Neural progenitor cell (in vitro differentiated cells): ENCODE results near the gene MBNL2.

Experiments
- EZH2 ChIP-seq: fragments of 200-600 bp; sonication (generic); IDR thresholded peaks from 2 replicates; pipeline ENCODE4 v1.6.1; 2017; ENCODE audit warnings: antibody characterized with exemption, mild to moderate bottlenecking, moderate library complexity
- TF ChIP-seq, protein P1 (sequence below): fragments of 200-600 bp; sonication (generic); IDR thresholded peaks from 2 replicates; pipeline ENCODE4 v1.5.1; 2017; ENCODE audit warnings: antibody characterized with exemption, mild to moderate bottlenecking

DNA sequence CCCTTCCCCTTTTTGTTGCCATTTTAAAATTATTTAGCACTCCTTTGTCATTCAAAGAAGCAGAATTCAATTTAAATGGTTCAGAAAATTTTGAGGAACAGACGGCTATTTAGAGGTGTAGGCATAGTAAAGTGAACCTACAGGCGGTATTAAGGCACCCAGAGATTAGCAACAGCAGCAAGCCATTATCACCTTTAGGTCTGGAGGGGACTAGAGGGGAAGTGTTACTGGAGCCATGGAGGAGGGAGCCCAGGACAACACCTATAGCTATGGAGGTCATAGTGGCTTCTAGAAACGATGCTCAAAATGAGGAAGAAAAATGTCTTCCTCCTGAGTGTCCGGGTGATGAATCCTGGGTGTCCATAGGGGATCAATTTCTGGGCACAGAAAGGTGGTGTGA, 25.8 kb upstream of the MBNL2 start:
- TF ChIP-seq, protein P1, sequence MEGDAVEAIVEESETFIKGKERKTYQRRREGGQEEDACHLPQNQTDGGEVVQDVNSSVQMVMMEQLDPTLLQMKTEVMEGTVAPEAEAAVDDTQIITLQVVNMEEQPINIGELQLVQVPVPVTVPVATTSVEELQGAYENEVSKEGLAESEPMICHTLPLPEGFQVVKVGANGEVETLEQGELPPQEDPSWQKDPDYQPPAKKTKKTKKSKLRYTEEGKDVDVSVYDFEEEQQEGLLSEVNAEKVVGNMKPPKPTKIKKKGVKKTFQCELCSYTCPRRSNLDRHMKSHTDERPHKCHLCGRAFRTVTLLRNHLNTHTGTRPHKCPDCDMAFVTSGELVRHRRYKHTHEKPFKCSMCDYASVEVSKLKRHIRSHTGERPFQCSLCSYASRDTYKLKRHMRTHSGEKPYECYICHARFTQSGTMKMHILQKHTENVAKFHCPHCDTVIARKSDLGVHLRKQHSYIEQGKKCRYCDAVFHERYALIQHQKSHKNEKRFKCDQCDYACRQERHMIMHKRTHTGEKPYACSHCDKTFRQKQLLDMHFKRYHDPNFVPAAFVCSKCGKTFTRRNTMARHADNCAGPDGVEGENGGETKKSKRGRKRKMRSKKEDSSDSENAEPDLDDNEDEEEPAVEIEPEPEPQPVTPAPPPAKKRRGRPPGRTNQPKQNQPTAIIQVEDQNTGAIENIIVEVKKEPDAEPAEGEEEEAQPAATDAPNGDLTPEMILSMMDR = no peak
- no peak for TF ChIP-seq EZH2
